Nucleus accumbens (tissue), 56 donors: ENCODE data around the gene ADGRB2.

Source experiments
- DNase-seq, 56 donors: peaks; one replicate each; lab custom pipeline; 2025; lab: John Stamatoyannopoulos, UW

Gene ADGRB2

DNA sequence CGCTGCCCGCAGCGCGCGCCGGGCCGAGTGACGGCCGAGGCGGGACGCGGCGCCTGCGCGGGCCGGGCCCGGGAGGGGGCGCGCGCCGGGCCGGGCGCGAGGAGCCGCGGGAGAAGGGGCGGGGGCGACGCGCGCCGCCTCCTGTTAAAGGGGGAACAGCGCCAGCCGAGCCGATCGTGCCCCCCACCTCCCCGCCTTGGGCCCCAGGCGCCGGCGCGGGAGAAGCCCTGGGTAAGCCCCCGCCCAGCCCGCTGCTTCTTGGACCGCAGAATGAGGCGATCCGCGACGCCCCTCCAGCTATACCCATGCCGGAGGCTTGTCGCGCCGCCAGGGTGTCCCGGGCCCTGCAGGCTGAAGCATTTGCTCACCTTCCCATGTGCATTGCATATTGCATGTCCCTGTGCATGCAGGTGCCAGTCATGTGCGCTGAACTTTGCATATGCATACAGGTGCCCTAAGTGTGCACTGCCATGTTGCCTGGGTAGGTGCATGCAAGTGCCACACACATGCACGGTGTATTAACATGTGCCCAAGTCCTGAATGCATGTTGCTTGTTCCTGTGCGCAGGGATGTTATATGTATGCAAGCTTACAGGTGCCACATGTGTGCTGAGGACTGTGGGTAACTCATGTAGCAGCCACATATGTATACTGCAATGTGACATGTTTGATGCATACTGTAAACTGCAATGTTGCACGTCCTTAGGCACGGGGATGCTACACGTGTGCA is at the start of gene ADGRB2:
Gene ADGRB2, minus strand, starts transcription at position 29 of the 729 bp plus-strand sequence. CDS start 7,119 bp downstream, outside the sequence.
- peak in 36 of 56 donors; percentile 14 to 75 (median 45) for DNase-seq

- peak in 3 of 56 donors; percentile 38 to 56 (median 49) for DNase-seq
Observed at GRCh38 chr1:31812158-31812829, 48.2 kb upstream of the ADGRB2 start.

DNA sequence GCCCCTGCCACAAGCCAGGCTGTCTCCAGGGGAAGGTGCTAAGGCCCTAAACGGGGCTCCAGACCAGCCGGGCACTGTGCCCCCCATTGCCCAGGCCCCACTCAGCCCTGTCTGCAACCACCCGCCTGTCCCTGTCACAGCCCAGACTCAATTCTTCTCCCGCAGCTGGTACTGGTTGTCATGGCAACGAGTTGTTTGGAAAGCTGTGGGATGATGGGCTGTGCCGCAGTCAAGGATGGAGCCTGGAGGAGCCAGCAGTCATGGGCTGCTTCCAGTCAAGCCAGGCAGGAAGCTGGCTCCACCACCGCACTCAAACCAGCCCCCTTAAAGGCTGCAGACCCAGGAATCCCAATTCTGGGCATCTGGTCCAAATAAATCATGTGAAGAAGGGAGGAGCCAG is 47.5 kb upstream of the ADGRB2 start:
- peak in 55 of 56 donors; percentile 42 to 94 (median 83) for DNase-seq

GRCh38 chr1:31809698-31810097 is 45.6 kb upstream of the ADGRB2 start:
- no peak for DNase-seq

DNA sequence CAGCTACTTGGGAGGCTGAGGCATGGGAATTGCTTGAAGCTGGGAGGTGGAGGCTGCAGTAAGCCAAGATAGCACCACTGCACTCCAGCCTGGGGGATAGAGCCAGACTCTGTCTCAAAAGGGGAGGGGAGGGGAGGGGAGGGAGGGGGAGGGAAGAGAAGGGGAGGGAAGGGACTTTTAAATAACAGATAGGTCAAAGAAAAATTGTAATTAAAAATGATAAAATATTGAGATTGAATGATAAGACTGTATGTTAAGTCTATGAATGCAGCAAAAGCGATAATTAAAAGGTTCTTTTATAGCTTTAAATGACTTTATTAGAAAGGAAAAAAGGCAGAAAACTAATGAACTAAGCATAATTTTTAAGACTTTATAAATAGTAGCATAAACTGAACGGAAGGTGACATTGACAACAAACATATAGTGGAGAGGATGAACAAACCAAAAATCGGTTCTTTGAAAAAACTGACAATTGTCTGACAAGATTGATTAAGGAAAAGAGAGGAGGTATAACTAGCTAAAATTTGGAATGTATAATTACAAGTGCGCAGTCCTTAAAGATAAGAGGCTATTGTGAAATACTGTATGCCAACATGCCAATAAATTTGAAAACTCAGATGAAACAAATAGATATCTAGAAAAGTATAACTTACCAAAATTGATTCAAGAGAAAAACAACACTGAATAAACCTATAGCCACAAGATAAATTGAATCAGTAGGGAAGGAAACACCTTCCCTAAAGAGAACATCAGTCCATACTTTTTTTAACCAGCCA is 43.3 kb upstream of the ADGRB2 start:
- DNase-seq = no peak

DNA sequence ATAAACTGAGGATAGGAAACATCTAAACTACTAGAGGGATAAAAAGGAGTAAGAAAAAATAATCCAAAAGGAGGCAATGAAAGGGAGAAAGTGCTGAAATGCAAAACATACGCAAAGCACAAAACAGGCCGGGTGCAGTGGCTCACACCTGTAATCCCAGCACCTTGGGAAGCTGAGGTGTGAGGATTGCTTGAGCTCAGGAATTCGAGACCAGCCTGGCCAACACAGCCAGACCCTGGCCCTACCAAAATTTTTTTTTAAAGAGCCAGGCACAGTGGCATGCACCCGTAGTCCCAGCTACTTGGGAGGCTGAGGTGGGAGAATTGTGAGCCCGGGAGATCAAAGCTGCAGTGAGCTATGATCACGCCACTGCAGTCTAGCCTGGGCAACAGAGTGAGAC is 41.2 kb upstream of the ADGRB2 start:
- no peak for DNase-seq

- no peak for DNase-seq
Observed at GRCh38 chr1:31804098-31804497, 40.0 kb upstream of the ADGRB2 start.

- DNase-seq = no peak
Observed at GRCh38 chr1:31803610-31804009, 39.5 kb upstream of the ADGRB2 start.

DNA sequence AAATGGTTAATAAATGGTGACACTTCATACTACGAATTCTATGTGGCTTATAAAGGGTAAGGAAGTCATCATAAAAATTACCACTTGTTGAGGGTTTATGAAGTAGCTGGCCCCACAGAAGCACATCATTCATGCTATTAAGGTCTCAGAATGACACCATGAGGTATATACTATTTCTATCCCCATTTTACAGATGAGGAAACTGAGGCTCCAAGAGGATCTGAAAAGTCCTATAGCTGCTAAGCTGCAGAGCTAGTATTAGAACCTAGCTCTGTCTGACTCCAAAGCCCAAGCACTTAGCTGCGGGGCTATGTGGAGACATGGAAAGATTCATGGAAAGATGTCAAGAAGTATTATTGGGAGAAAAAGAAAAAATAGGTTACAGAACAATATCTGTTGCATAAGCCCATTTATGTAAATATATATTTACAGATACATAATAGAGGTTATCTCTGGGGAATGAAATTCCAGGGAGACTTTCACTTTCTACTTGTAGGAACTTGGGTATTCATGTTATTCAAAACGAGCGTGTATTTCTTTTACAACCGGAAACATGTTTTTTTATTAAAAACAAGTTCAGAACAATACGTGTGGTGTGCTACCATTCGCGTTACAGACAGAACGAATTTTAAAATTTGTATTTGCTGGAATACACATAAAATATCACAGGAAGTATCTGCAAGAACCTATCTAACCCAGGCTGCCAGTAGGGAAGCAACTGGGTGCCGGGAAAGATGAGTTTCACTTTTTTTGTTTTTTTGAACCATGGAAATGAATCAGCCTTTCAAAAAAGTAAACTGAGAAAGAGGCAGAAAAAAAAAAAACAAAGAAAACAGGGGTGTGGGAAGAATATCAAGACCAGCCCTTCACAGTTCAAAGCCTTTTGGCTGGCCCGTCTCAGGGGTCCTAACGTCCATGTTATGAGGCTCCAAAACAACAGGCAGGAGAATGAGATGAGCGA is 38.3 kb upstream of the ADGRB2 start:
- peak in 1 of 56 donors; percentile 50 for DNase-seq

DNA sequence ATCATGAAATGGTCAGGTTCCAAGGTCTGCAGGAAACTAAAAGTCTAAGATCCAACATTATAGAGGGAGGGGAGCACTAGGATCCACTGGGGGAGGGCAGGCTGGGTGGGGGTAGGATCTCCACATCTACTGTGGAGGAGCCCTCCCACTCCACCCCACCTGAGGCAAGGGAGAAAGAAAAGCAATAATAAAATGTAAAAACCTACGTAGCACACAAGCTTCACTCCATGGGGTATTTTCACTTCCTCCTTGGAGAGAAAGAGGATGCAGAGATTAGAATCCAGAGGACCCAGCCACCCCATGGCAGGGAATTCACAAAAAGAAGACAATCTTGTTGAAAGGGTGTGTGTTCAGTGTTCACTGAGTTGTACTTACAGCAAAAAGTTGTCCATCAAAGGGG is 37.3 kb upstream of the ADGRB2 start:
- no peak for DNase-seq

DNA sequence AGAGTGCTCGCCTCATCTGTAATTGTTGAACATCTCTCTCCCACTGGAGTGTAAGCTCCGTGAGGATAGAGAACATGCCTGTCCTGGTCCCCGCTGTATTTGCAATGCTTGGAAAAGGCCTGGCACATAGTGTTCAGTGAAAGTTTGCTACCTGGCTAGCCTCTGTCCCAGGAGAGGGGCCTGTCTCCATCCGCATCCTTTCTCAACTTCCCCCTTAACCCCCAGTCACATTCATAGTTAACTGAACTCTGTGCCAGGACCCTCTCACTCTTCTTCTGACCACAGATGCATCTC is 36.5 kb upstream of the ADGRB2 start:
- DNase-seq = no peak

GRCh38 chr1:31799895-31800673 is 35.9 kb upstream of the ADGRB2 start:
- DNase-seq = no peak

GRCh38 chr1:31799196-31799894 is 35.2 kb upstream of the ADGRB2 start:
- no peak for DNase-seq

- peak in 1 of 56 donors; percentile 37 for DNase-seq
Observed at GRCh38 chr1:31798433-31799195, 34.5 kb upstream of the ADGRB2 start.

GRCh38 chr1:31798086-31798432 is 33.9 kb upstream of the ADGRB2 start:
- DNase-seq = no peak

DNA sequence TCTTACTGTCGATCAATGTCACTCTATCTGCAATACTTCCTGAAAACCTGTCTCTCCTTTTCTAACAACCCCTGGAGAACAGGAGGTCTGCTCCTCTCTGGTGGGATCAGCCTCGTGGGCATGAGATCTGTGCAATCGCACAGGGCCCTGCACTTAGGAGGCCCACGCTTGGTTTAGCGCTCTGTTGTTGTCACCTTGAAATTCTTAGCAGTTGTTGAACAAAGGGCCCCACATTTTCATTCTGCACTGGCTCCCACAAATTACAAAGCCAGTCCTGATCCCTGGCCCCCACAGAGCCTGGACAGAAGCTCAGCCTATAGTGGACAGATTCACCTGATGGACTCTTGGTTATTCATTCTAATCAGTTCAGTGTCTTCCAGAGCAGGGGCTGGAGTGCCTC is 33.1 kb upstream of the ADGRB2 start:
- DNase-seq = no peak

GRCh38 chr1:31796707-31797106 is 32.6 kb upstream of the ADGRB2 start:
- no peak for DNase-seq
